ENCODE results near the gene YLPM1. TPM values are rescaled to one million over a fixed set of nuclear protein-coding genes. Genes with fewer than 3 reads are reported as not detected.

Gene YLPM1
- total RNA-seq, 4 donors from 2014 or later: 28.9 to 73.1 (median 47.3) TPM

GRCh38 chr14:74763803-74764531, 851 bp downstream of the YLPM1 start:
- DNase-seq (ENCODE audit: low spot score): no peak
- ATAC-seq (ENCODE audit: low FRiP score): peak; percentile 33

GRCh38 chr14:74765721-74766120, 2.6 kb downstream of the YLPM1 start:
- TF ChIP-seq, protein P1, sequence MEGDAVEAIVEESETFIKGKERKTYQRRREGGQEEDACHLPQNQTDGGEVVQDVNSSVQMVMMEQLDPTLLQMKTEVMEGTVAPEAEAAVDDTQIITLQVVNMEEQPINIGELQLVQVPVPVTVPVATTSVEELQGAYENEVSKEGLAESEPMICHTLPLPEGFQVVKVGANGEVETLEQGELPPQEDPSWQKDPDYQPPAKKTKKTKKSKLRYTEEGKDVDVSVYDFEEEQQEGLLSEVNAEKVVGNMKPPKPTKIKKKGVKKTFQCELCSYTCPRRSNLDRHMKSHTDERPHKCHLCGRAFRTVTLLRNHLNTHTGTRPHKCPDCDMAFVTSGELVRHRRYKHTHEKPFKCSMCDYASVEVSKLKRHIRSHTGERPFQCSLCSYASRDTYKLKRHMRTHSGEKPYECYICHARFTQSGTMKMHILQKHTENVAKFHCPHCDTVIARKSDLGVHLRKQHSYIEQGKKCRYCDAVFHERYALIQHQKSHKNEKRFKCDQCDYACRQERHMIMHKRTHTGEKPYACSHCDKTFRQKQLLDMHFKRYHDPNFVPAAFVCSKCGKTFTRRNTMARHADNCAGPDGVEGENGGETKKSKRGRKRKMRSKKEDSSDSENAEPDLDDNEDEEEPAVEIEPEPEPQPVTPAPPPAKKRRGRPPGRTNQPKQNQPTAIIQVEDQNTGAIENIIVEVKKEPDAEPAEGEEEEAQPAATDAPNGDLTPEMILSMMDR (IDR thresholded peaks at IDR 0.05): no peak
- DNase-seq (ENCODE audit: low spot score) (no peak), ATAC-seq (ENCODE audit: low FRiP score) (no peak)

More at GRCh38 chr14:74763803-74764531, 851 bp downstream of the YLPM1 start:
- TF ChIP-seq, protein P1 (IDR thresholded peaks at IDR 0.05): no peak

- no peak for DNase-seq (ENCODE audit: low spot score)
- no peak for ATAC-seq (ENCODE audit: low FRiP score)
- TF ChIP-seq, protein P1 (IDR thresholded peaks at IDR 0.05): no peak
Measured at GRCh38 chr14:74771399-74771798, 8.3 kb downstream of the YLPM1 start.

DNA sequence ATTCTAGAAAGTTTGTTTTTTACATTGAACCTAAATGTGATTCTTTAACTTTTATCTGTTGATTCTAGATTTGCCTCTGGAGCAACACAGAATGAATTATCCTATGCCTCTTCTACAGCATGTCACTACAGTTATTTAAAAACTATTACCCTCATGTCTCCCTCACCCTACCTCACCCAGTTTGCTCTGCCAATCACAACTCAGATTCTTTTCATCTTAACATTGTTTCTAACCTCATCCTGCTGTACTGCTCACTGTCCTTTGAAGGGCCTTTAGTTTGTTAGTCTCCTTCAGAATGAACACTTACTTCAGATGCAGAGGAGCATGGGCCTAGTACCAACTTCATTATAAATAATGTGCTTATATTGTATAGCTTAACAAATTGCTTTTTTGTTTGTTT, 21.5 kb downstream of the YLPM1 start:
- no peak for ATAC-seq (ENCODE audit: low FRiP score)
- DNase-seq (ENCODE audit: low spot score): no peak
- TF ChIP-seq, protein P1 (IDR thresholded peaks at IDR 0.05): no peak

- TF ChIP-seq, protein P1 (IDR thresholded peaks at IDR 0.05): no peak
- no peak for ATAC-seq (ENCODE audit: low FRiP score)
- DNase-seq (ENCODE audit: low spot score): no peak
Measured at GRCh38 chr14:74785056-74785613, 22.0 kb downstream of the YLPM1 start.

GRCh38 chr14:74786796-74787315, 23.7 kb downstream of the YLPM1 start:
- TF ChIP-seq, protein P1 (IDR thresholded peaks at IDR 0.05): no peak
- ATAC-seq (ENCODE audit: low FRiP score) (no peak), DNase-seq (ENCODE audit: low spot score) (no peak)

Measured in omental fat pad (tissue), 4 donors.